ENCODE results near the gene IGSF21.

The IGSF21 gene

DNA sequence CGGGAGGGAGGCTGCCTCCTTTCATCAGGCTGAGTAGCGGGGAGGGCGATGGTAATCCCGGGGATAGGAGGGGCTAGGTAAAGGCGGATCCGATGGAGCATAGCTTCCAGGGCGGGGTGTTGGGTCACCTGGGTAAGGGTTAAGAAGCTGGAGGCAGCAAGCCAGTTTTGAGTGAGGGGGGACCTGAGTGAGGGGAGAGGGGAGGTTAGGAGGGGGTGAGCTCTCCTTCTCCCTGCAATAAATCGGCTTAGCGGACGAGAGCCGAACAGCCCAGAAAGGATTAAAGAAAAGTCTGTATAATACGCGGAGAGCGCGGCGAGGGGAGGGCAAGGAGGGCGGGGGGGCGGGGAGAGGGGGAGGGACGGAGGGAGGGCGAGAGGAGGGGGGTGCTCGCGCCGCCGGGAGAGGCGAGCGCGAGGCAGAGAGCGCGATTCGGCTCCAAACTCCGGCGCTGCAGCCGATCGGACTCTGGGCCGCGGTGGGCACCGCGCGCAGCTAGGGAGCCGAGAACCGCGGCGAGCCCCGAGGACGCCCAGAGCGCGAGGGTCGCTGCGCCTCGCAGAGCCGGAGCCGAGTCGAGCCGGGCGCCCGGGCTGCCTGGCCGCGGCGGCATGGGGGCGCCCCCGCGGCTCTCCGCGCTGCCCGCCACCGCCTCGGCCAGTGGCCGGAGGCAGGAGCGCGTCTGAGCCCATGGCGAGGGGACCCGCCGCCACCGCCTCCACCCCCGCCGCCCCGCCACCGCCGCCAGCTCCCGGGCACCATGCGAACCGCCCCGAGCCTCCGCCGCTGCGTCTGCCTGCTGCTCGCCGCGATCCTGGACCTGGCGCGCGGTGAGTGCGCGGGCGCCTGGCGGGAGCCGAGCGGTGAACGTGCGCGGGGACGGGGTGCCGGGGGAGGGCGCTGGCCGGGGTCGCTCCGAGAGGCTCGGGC is at the start of gene IGSF21:
IGSF21 (plus strand) TSS at position 430 of the 930 bp plus-strand sequence; CDS start at position 761, 331 bp downstream.
- H3K4me3 Mint-ChIP-seq: peak within 1 kb of the TSS; percentile 74

DNA sequence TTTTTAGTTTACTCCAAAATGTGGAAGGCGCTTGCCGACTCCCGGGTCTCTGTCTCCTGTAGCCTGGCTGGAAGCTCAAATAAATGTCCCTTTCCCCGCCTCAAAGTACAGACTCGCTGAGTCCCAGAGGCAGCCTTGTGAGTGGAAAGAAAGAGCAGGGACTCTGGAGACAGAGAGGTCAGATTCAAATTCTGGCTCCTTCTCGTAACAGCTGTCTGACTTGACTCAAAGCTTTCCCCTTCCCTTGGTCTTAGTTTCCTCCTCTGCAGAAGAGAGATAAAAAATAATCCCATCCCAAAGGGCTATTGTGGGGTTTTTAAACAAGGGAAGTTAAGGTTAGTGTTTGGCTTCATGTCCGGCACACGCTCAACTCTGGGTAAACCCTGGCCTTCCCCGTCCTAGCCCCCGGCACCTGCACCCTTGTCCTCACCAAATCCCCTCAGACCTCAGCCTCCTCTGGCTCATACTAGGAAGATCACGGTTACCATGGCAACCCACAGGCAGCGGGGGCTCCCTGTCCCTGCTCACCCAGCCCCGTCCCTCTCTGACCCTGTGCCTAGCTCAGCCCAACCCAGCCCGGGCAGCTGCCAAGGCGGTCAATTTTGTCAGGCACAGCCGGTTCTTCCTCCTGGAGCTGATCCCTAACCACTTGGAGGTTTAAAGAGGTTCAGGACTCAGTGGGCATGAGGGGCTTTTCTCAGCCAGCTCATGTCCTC is 49.2 kb upstream of the IGSF21 start:
- peak; percentile 26 for DNase-seq
- Mint-ChIP-seq H3K9me3 (no peaks in the 10 kb centered on the region), H3K36me3 (ENCODE audit: low read depth) (no peaks in the 10 kb centered on the region), H3K4me1 (no peaks in the 10 kb centered on the region), H3K4me3 (no peak overlapping the region), H3K27me3 (ENCODE audit: low read depth, poor library complexity) (peaks cover 55% of the 10 kb centered on the region), H3K27ac (no peak overlapping the region)
- no peak for TF ChIP-seq CTCF (IDR thresholded peaks at IDR 0.05)

More for the DNA sequence above, at the start of gene IGSF21:
- Mint-ChIP-seq H3K27ac (no peak within 1 kb of the TSS), H3K4me1 (peaks cover 25% of the 10 kb centered on the region), H3K36me3 (ENCODE audit: low read depth) (no peaks in the 10 kb centered on the region), H3K27me3 (ENCODE audit: low read depth, poor library complexity) (peaks cover 98% of the 10 kb centered on the region), H3K9me3 (no peaks in the 10 kb centered on the region)
- no peak for TF ChIP-seq CTCF (IDR thresholded peaks at IDR 0.05)
- DNase-seq: peak; percentile 68

DNA sequence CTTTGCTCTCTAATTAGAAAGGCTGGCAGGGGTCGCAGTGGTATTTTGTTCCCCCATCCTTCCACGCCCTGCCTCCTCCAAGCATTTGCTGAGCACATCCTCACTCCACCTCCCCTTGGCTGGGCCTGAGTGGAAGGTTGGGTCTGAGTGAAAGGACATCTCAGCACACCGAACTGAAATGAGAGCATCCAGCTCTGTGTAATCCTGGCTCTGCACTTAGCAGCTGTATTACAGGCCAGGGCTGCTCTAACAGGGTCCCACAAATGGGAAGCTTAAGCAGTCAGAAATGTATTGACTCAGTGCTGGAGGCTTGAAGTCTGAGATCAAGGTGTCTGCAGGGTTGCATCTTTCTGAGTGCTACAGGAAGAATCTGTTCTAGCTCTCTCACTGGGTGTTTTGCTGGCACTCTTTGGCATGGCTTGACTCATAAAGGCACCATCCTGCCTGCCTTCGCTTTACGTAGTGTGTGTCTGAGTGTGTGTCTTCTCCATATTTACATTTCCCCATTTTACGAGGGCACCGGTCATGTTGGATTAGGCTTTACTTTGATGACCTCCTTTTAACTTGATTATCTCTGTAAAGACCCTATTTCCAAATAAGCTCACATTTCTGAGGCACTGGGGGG is 48.5 kb upstream of the IGSF21 start:
- H3K9me3 Mint-ChIP-seq: no peaks in the 10 kb centered on the region
- no peak overlapping the region for H3K27ac Mint-ChIP-seq
- H3K27me3 Mint-ChIP-seq (ENCODE audit: low read depth, poor library complexity): peaks cover 52% of the 10 kb centered on the region
- no peak overlapping the region for H3K4me3 Mint-ChIP-seq
- H3K36me3 Mint-ChIP-seq (ENCODE audit: low read depth): no peaks in the 10 kb centered on the region
- no peak for DNase-seq
- no peaks in the 10 kb centered on the region for H3K4me1 Mint-ChIP-seq
- TF ChIP-seq CTCF (IDR thresholded peaks at IDR 0.05): no peak

DNA sequence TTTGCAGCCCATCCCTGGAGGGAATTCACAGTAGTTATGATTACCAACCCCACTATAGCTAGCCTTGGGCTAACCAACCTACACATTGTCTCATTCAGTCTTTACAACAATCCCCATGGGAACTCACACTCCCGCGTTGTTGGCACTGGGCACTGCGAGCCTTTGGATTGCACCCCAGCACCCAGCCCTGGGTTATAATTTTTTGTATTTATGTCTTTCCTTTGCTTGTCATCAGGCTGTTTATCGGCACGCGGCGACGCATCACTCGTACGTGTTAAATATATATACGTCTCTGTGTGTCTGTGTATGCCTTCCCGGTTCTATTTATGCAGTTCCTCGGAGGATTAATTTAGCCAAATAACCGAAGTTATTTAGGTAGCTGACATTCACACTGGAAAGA is 47.2 kb upstream of the IGSF21 start:
- no peaks in the 10 kb centered on the region for H3K9me3 Mint-ChIP-seq
- H3K4me1 Mint-ChIP-seq: no peaks in the 10 kb centered on the region
- H3K27me3 Mint-ChIP-seq (ENCODE audit: low read depth, poor library complexity): peaks cover 53% of the 10 kb centered on the region
- H3K36me3 Mint-ChIP-seq (ENCODE audit: low read depth): no peaks in the 10 kb centered on the region
- no peak overlapping the region for H3K4me3 Mint-ChIP-seq
- no peak overlapping the region for H3K27ac Mint-ChIP-seq
- no peak for TF ChIP-seq CTCF (IDR thresholded peaks at IDR 0.05)
- DNase-seq: no peak

DNA sequence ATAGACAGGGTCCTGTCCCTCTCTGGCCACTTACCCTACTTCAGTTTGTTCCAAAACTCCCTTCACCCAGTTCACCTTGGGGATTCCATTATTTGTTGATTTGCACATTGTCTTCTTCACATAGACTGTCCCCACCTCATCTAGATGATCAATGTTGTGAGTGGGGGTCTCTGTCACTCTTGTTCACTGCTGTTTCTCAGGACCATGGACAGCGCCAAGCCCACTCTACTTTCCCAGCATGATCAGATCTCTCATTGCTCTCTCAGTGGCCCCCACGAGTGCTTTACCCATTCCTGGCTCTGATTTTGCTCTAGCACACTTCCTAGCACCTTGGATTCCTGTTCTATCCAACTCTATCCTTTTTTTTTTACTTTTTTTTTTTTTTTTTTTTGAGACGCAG is 45.4 kb upstream of the IGSF21 start:
- peak; percentile 83 for DNase-seq
- Mint-ChIP-seq H3K4me3 (no peak overlapping the region), H3K27ac (no peak overlapping the region), H3K4me1 (no peaks in the 10 kb centered on the region), H3K36me3 (ENCODE audit: low read depth) (no peaks in the 10 kb centered on the region), H3K27me3 (ENCODE audit: low read depth, poor library complexity) (peaks cover 56% of the 10 kb centered on the region), H3K9me3 (no peaks in the 10 kb centered on the region)
- no peak for TF ChIP-seq CTCF (IDR thresholded peaks at IDR 0.05)

All from nephron progenitor cell (in vitro differentiated cells).